ENCODE data around the gene KCTD19.

The KCTD19 gene

DNA sequence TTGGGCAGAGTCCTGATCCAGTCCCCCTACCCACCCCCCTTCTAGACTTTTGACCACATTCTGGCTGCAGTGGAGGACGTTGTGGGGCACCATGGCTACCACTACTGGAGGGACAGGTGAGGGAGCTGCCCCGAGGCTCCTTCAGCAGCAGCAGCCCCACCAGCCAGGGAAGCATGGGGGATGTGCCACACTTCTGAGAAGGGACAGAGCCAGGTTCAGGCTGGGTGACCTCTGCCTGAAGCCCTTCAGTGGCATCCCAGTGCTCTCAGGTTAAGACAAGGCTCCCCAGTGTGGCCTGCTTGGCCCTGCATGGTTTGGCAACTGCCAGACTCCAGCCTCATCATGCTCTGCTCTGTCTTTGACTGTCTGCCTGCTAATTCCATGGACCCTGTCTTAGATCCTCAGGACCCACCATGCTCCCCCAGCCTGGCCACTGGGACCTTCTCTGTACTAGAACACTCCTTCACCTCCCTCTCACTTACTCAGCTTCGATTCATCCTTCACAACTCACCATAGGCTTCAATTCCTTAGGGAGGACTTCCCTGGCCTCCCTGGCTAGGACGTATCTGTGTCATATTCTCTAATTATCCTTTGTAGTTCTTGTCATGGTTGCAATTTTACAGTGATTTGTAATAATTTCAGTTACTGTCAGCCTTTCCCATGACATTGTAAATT lies 68.9 kb downstream of the KCTD19 start:
- TF ChIP-seq, protein P1, sequence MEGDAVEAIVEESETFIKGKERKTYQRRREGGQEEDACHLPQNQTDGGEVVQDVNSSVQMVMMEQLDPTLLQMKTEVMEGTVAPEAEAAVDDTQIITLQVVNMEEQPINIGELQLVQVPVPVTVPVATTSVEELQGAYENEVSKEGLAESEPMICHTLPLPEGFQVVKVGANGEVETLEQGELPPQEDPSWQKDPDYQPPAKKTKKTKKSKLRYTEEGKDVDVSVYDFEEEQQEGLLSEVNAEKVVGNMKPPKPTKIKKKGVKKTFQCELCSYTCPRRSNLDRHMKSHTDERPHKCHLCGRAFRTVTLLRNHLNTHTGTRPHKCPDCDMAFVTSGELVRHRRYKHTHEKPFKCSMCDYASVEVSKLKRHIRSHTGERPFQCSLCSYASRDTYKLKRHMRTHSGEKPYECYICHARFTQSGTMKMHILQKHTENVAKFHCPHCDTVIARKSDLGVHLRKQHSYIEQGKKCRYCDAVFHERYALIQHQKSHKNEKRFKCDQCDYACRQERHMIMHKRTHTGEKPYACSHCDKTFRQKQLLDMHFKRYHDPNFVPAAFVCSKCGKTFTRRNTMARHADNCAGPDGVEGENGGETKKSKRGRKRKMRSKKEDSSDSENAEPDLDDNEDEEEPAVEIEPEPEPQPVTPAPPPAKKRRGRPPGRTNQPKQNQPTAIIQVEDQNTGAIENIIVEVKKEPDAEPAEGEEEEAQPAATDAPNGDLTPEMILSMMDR (IDR thresholded peaks at IDR 0.05; ENCODE audit: control insufficient read depth, extremely low read depth, insufficient read depth), result no peak
- no peak for DNase-seq (ENCODE audit: low read depth)
- no peak overlapping the region for H3K4me3 ChIP-seq (ENCODE audit: low read depth, low read length)

DNA sequence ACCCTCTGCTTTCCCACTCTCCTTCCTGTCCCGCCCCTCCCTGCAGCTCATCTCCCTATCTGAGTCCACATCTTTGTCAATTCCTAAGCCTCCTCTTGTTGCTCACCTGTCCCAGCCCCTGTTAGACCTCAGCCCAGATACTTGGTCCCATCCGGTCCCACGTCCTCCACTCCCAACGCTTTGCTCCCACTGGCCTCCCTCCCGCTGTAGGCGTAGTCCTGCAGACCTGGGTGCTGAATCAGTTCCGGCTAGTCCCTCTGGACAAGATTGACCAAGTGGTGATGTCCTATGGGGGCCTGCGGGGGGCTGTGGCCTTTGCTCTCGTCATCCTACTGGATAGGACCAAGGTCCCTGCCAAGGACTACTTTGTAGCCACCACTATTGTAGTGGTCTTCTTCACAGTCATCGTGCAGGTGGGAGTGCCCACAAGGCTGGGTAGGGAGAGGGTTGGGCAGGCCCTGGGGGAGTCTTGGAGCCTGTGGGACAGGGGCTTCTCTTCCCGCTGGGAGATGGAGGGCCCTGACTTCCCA lies 69.8 kb downstream of the KCTD19 start:
- no peak for DNase-seq (ENCODE audit: low read depth)
- no peak overlapping the region for H3K4me3 ChIP-seq (ENCODE audit: low read depth, low read length)
- TF ChIP-seq, protein P1 (IDR thresholded peaks at IDR 0.05; ENCODE audit: control insufficient read depth, extremely low read depth, insufficient read depth), result no peak

DNA sequence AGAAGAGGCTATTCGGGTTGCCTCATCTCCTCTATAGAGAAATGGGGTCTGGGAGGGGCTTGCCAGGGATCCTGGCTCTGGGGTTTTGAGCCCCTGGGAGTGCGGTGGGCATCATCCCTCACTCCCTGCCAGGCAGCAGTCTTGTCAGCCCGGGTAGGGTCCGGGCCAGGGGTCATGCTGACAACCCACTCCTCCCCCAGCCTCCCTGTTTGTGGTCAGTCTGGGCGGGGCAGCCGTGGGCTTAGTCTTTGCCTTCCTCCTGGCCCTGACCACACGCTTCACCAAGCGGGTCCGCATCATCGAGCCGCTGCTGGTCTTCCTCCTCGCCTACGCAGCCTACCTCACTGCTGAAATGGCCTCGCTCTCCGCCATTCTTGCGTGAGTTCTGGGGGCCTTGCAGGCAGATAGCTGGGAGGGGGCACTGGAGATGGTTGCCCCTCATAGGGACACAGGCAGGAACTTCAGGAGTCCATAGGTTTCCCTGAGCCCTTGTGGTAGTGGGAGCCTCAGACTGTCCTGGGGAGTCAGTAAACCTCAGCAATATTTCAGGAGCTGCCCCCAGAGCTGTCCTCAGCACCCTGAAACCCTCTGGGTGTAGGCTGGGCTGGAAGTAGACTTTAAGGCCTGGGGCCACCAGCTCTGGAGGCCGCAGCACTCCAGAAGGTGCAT lies 70.9 kb downstream of the KCTD19 start:
- DNase-seq (ENCODE audit: low read depth), result no peak
- TF ChIP-seq, protein P1 (IDR thresholded peaks at IDR 0.05; ENCODE audit: control insufficient read depth, extremely low read depth, insufficient read depth), result no peak
- H3K4me3 ChIP-seq (ENCODE audit: low read depth, low read length), result no peak overlapping the region

DNA sequence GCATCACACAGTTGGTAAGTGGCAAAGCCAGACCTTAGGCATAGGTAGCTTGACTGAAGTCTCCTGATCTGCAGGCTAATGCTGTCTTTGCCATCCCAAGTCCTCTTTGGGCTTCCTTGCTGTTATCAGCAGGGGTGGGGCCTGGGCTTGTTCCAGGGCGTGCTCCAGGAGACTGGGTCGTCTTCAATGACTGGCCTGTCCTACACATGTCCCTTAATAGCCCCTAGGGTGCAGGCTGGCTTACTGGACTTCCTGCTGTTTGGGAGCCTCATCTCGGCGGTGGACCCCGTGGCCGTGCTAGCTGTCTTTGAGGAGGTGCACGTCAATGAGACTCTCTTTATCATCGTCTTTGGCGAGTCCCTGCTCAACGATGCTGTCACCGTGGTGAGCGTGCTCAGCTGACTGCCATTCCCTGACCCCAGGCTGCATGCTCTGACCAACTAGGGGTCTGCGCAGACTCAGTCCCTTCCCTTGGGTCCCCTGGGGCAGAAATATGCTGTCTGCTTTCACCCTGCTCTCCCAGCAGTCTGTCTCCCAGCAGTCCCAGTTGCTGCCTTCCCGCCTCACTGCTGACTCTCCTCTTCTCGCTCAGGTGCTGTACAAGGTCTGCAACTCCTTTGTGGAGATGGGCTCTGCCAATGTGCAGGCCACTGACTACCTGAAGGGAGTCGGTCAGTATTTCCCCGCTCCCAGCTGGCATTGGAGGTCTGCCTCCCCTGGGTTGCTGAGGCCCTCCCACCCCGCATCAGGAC lies 71.6 kb downstream of the KCTD19 start:
- no peak for DNase-seq (ENCODE audit: low read depth)
- TF ChIP-seq, protein P1 (IDR thresholded peaks at IDR 0.05; ENCODE audit: control insufficient read depth, extremely low read depth, insufficient read depth), result no peak
- H3K4me3 ChIP-seq (ENCODE audit: low read depth, low read length), result no peak overlapping the region

DNA sequence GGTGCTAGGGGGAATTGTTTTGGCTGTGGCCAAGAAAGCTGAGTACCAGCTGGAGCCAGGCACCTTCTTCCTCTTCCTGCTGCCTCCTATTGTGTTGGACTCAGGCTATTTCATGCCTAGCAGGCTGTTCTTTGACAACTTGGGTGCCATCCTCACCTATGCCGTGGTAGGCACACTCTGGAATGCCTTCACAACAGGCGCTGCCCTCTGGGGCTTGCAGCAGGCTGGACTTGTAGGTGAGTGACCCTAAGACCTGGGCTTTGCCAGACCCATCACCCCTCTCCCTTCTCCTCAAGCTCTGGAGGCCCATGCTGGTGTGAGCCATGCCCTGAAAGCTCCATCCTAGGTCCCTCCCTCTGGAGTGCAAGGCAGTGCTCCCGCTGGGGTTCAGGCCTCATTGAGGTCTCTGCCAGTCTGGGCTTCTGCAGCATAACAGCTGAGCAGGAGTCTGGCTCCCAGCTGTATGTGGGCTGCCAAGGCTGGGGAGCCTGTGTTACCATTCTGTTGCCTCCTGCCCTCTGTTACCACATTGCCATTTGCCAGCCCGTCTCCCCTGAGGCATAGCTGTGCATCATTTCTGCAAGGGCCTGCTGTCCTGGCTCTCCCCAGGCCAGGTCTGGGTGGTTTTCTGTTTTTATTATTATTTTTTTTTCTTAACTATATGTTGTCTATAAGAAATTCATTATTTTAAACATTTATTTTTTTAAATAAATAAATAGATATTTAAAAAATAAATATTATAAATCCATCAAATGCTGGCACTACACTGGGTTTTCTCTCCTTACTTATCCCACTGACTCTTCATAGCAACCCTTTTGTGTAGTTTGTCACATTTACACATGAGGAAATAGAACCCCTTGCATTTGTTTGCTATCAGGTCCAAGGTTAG lies 73.7 kb downstream of the KCTD19 start:
- TF ChIP-seq, protein P1 (IDR thresholded peaks at IDR 0.05; ENCODE audit: control insufficient read depth, extremely low read depth, insufficient read depth), result no peak
- no peak for DNase-seq (ENCODE audit: low read depth)
- no peak overlapping the region for H3K4me3 ChIP-seq (ENCODE audit: low read depth, low read length)

DNA sequence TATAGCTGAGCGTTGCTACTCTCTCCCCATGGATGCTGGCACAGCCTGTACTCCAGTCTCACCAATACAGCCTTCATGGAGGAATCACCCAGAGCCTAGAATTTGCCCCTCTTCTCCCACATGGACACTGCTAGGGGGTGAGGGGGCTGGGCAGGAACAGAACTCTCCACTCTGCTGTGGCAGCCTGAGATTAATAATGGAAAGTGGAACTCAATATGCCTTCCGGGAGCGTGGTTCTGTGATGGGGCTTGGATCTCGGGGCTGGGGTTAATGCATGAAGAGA lies 76.6 kb downstream of the KCTD19 start:
- H3K4me3 ChIP-seq (ENCODE audit: low read depth, low read length), result no peak overlapping the region
- TF ChIP-seq, protein P1 (IDR thresholded peaks at IDR 0.05; ENCODE audit: control insufficient read depth, extremely low read depth, insufficient read depth), result no peak
- no peak for DNase-seq (ENCODE audit: low read depth)
